SK-N-MC (cell line): Measurements from ENCODE around the gene HOXA5.
A peak's percentile ranks its signal among the peaks of the same experiment; 100 is the strongest.

Experiments
- DNase-seq: peaks from one replicate; pipeline ENCODE4 v3.0.0-alpha.2; 2011; ENCODE audit warnings: low read depth, low spot score
- H3K27ac ChIP-seq: fragments of 200-600 bp; sonication (generic); 2 replicates; pipeline ENCODE4 v1.5.1; 2016; ENCODE audit warnings: mixed run types
- H3K36me3 ChIP-seq: fragments of 200-600 bp; sonication (generic); 2 replicates; pipeline ENCODE4 v1.6.1; 2017; ENCODE audit warnings: antibody characterized with exemption, low read length, mixed read lengths; ENCODE audit not compliant: insufficient read depth
- H3K4me3 ChIP-seq: fragments of 200-600 bp; sonication (generic); 2 replicates; pipeline ENCODE4 v1.5.1; 2016
- H3K9ac ChIP-seq: fragments of 200-600 bp; sonication (generic); 2 replicates; pipeline ENCODE4 v1.8.0; 2017; ENCODE audit warnings: mixed run types, mixed read lengths; ENCODE audit not compliant: insufficient read length
- H3K9me3 ChIP-seq: fragments of 200-600 bp; sonication (generic); 2 replicates; pipeline ENCODE4 v1.6.1; 2017; ENCODE audit warnings: low read depth, mild to moderate bottlenecking, antibody characterized with exemption, low read length, moderate library complexity, mixed read lengths
- EZH2 ChIP-seq: fragments of 200-600 bp; sonication (generic); IDR thresholded peaks from one replicate; pipeline ENCODE4 v1.6.1; 2017; ENCODE audit warnings: antibody characterized with exemption
- FOXP2 ChIP-seq: optimal IDR thresholded peaks from 2 replicates; pipeline ENCODE3; 2011; ENCODE audit warnings: mild to moderate bottlenecking, moderate library complexity; ENCODE audit not compliant: insufficient read depth; ENCODE audit errors: extremely low read length, control extremely low read depth
- POLR2AphosphoS5 ChIP-seq: IDR thresholded peaks from 2 replicates; pipeline ENCODE4 v1.6.1; 2012; ENCODE audit warnings: mild to moderate bottlenecking, low read depth, low read length, borderline replicate concordance

The HOXA5 gene

GRCh38 chr7:27157702-27158431 is 14.4 kb upstream of the HOXA5 start:
- Histone ChIP-seq H3K27ac (no peak overlapping the region), H3K36me3 (no peaks in the 10 kb centered on the region)

DNA sequence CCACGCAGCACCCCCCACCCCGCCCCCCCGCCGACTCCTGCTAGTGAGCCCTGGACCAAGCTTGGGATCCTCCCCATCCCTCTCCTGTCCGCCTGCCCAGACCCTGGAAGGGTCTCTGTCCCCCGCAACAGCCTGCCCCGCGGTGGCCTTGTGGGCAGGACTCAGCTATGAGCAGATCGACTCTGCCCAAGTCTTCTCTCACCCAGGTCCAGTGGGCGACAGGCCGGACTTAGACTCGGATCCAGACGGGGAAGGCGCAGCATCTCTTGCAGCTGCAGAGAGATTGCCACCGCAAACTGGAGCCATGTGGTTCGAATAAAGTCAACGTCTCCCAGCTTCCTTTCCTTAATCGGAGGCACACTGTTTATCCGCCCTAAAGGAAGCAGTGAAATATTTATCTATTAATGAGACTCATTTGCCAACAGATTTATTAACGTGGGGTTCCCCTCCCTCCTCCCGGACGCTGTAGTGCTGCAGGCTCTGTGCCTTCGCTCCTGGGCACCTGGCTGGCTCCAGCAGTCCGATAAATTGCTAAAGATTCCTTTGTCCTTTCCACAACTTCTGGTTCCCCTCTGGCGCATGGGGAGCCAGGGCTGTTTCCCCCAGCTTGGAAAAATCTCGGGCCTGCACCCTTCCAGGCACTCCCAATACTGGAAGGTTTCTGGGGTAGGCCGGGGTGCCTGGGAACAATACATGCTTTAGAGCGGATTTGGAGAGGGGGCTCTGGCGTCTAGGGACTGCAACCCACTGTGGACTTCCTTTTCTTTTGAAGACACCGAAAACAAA is 13.6 kb upstream of the HOXA5 start:
- Histone ChIP-seq H3K9me3 (no peaks in the 10 kb centered on the region), H3K4me3 (peak overlapping the region; percentile 86), H3K36me3 (no peaks in the 10 kb centered on the region), H3K27ac (no peak overlapping the region), H3K9ac (no peak overlapping the region)
- no peak for TF ChIP-seq EZH2
- TF ChIP-seq FOXP2, result peak; percentile 18
- TF ChIP-seq POLR2AphosphoS5, result peak; percentile 46; the same call in 1 of the 2 replicates
- no peak for DNase-seq

More at GRCh38 chr7:27157702-27158431, 14.4 kb upstream of the HOXA5 start:
- Histone ChIP-seq H3K9me3 (no peaks in the 10 kb centered on the region), H3K9ac (no peak overlapping the region), H3K4me3 (no peak overlapping the region)
- no peak for DNase-seq
- TF ChIP-seq EZH2 (no peak), POLR2AphosphoS5 (no peak), FOXP2 (no peak)

- DNase-seq, result no peak
- H3K9ac ChIP-seq, result peak within 1 kb of the TSS; percentile 28
- no peak for TF ChIP-seq EZH2
- no peak for TF ChIP-seq FOXP2
- H3K4me3 ChIP-seq, result peak within 1 kb of the TSS; percentile 86
- no peaks in the 10 kb centered on the region for H3K9me3 ChIP-seq
- H3K36me3 ChIP-seq, result no peaks in the 10 kb centered on the region
- H3K27ac ChIP-seq, result no peak within 1 kb of the TSS
Measured at GRCh38 chr7:27156508-27156898, 13.0 kb upstream of the HOXA5 start, which contains the start of gene HOXA7. Gene HOXA7, minus strand, starts transcription at chr7:27156675. Its CDS starts 130 bp downstream, at chr7:27156545.

GRCh38 chr7:27155816-27156507 is 12.5 kb upstream of the HOXA5 start:
- H3K36me3 ChIP-seq, result no peaks in the 10 kb centered on the region
- H3K4me3 ChIP-seq, result peak overlapping the region; percentile 86
- DNase-seq, result no peak
- H3K27ac ChIP-seq, result no peak overlapping the region
- H3K9ac ChIP-seq, result peak overlapping the region; percentile 28
- H3K9me3 ChIP-seq, result no peaks in the 10 kb centered on the region
- no peak for TF ChIP-seq POLR2AphosphoS5
- TF ChIP-seq EZH2, result no peak
- no peak for TF ChIP-seq FOXP2

DNA sequence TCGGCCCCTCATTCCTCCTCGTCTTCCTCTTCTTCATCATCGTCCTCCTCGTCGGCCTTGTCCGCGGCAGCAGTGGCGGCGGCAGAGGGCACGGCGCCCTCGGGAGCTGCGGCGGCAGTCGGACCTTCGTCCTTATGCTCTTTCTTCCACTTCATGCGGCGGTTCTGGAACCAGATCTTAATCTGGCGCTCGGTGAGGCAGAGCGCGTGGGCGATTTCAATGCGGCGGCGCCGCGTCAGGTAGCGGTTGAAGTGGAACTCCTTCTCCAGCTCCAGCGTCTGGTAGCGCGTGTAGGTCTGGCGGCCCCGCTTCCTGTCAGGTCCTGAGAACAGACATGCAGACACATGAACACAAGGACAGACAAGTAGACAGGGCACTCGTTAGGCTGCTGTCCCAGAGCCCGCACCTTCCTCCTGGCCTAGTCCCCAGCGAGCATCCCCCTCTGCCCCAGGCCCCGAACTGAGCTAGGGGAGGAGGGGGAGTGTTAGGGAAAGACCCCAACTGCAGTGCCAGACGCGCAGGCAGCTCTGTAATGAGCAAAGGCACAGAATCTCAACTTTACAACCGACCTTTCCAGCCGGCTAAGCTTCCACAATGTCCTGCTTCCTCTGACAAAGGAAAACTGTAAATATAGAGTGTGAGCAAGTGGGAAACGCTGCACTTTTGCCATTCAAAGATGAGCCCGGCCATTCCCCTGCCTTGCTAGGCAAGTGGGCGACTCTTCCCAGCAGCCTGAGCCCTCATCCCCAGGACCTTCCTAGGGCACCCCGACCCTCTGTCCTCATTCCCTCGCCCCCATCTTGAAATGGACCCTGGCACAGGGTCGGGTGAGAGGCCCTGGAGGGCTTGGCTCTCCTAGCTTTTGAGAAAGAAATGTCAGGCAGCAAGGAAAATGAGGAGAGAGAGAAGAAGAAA is 11.7 kb upstream of the HOXA5 start:
- Histone ChIP-seq H3K27ac (no peak overlapping the region), H3K9ac (no peak overlapping the region), H3K4me3 (peak overlapping the region; percentile 86), H3K9me3 (no peaks in the 10 kb centered on the region), H3K36me3 (no peaks in the 10 kb centered on the region)
- no peak for DNase-seq
- no peak for TF ChIP-seq FOXP2
- TF ChIP-seq EZH2, result no peak
- TF ChIP-seq POLR2AphosphoS5, result no peak

DNA sequence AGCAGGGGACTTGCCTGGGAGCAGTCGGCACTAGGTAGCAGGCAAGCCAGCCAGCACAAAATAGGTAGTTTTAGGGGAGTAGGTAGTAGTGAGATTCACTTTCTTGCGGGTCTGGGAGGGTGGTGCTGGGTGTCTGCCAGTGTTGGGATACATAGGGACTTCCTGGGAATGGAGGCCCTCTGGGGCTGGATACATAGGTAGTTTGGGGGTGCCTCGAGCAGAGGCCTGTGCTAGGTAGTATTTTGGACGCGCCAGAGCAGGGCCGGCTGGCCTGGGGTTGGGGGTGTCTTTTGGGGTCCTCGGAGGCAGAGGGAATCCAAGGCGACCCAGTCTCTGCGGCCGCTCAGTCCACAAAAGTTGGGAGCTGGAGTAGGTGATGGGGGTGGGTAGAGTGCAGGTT is 10.9 kb upstream of the HOXA5 start:
- no peak for DNase-seq
- Histone ChIP-seq H3K9me3 (no peaks in the 10 kb centered on the region), H3K36me3 (no peaks in the 10 kb centered on the region), H3K9ac (no peak overlapping the region), H3K27ac (no peak overlapping the region), H3K4me3 (no peak overlapping the region)
- TF ChIP-seq FOXP2 (no peak), POLR2AphosphoS5 (no peak), EZH2 (no peak)

GRCh38 chr7:27153526-27153925 is 10.0 kb upstream of the HOXA5 start:
- H3K27ac ChIP-seq, result no peak overlapping the region
- no peak overlapping the region for H3K9ac ChIP-seq
- no peaks in the 10 kb centered on the region for H3K36me3 ChIP-seq
- H3K4me3 ChIP-seq, result no peak overlapping the region
- no peaks in the 10 kb centered on the region for H3K9me3 ChIP-seq
- no peak for DNase-seq
- TF ChIP-seq EZH2, result no peak
- no peak for TF ChIP-seq FOXP2
- TF ChIP-seq POLR2AphosphoS5, result no peak
